ENCODE measurements around the gene NFKB1.
"Not testable (repeated sequence)": the region's sequence is repeated elsewhere in the genome, so short reads cannot be mapped to it uniquely, and the experiment has no call there.

NFKB1 gene

GRCh38 chr4:102598762-102599374 is 97.7 kb downstream of the NFKB1 start:
- DNase-seq (ENCODE audit: low spot score) = no peak

- no peak for DNase-seq (ENCODE audit: low spot score)
Measured at GRCh38 chr4:102599455-102599854, 98.3 kb downstream of the NFKB1 start.

GRCh38 chr4:102599886-102600285 is 98.7 kb downstream of the NFKB1 start:
- no peak for DNase-seq (ENCODE audit: low spot score)

GRCh38 chr4:102600689-102601088 is 99.5 kb downstream of the NFKB1 start:
- DNase-seq (ENCODE audit: low spot score) = no peak

- no peak for DNase-seq (ENCODE audit: low spot score)
Measured at GRCh38 chr4:102601586-102602227, 100.5 kb downstream of the NFKB1 start.

- no peak for DNase-seq (ENCODE audit: low spot score)
Measured at GRCh38 chr4:102604222-102604940, 103.2 kb downstream of the NFKB1 start.

GRCh38 chr4:102606261-102606660 is 105.1 kb downstream of the NFKB1 start:
- no peak for DNase-seq (ENCODE audit: low spot score)

- DNase-seq (ENCODE audit: low spot score) = no peak
Measured at GRCh38 chr4:102606846-102607450, 105.8 kb downstream of the NFKB1 start.

- no peak for DNase-seq (ENCODE audit: low spot score)
Measured at GRCh38 chr4:102608190-102608589, 107.0 kb downstream of the NFKB1 start.

- DNase-seq (ENCODE audit: low spot score) = peak; percentile 51
Measured at GRCh38 chr4:102610007-102610406, 108.8 kb downstream of the NFKB1 start.

GRCh38 chr4:102610476-102610875 is 109.3 kb downstream of the NFKB1 start:
- no peak for DNase-seq (ENCODE audit: low spot score)

- no peak for DNase-seq (ENCODE audit: low spot score)
Measured at GRCh38 chr4:102612210-102612609, 111.1 kb downstream of the NFKB1 start.

- DNase-seq (ENCODE audit: low spot score) = no peak
Measured at GRCh38 chr4:102612824-102613366, 111.7 kb downstream of the NFKB1 start.

- no peak for DNase-seq (ENCODE audit: low spot score)
Measured at GRCh38 chr4:102614801-102615200, 113.6 kb downstream of the NFKB1 start.

- peak; percentile 28 for DNase-seq (ENCODE audit: low spot score)
Measured at GRCh38 chr4:102616636-102617035, 115.5 kb downstream of the NFKB1 start.

- not testable (repeated sequence) for DNase-seq (ENCODE audit: low spot score)
Measured at GRCh38 chr4:102619021-102619420, 117.9 kb downstream of the NFKB1 start.

- not testable (repeated sequence) for DNase-seq (ENCODE audit: low spot score)
Measured at GRCh38 chr4:102619776-102620631, 118.8 kb downstream of the NFKB1 start.

- peak; percentile 71 for DNase-seq (ENCODE audit: low spot score)
Measured at GRCh38 chr4:102620697-102621497, 119.7 kb downstream of the NFKB1 start.

GRCh38 chr4:102623622-102624021 is 122.5 kb downstream of the NFKB1 start:
- DNase-seq (ENCODE audit: low spot score) = peak; percentile 10

GRCh38 chr4:102624505-102624904 is 123.3 kb downstream of the NFKB1 start:
- no peak for DNase-seq (ENCODE audit: low spot score)

All from NAMALWA (cell line).